GM19438 (cell line): ENCODE data around the gene UBXN6.

Experiments used
- ATAC-seq: cut with Tn5 transposase; IDR thresholded peaks from one replicate; pipeline ENCODE4 v1.9.1; 2021; ENCODE audit warnings: low read depth; ENCODE audit not compliant: unreplicated experiment

The UBXN6 gene

GRCh38 chr19:4493929-4494690 lies 36.5 kb upstream of the UBXN6 start:
- no peak for ATAC-seq

GRCh38 chr19:4493104-4493928 lies 35.7 kb upstream of the UBXN6 start:
- no peak for ATAC-seq

GRCh38 chr19:4492337-4493103 lies 34.9 kb upstream of the UBXN6 start:
- no peak for ATAC-seq

GRCh38 chr19:4491446-4491845 lies 33.9 kb upstream of the UBXN6 start:
- no peak for ATAC-seq

GRCh38 chr19:4488496-4488895 lies 30.9 kb upstream of the UBXN6 start:
- no peak for ATAC-seq

GRCh38 chr19:4487572-4487971 lies 30.0 kb upstream of the UBXN6 start:
- ATAC-seq, result no peak

- ATAC-seq, result no peak
Observed at GRCh38 chr19:4483385-4483784, 25.8 kb upstream of the UBXN6 start.

- no peak for ATAC-seq
Observed at GRCh38 chr19:4482721-4483364, 25.2 kb upstream of the UBXN6 start.

- no peak for ATAC-seq
Observed at GRCh38 chr19:4477034-4477801, 19.6 kb upstream of the UBXN6 start.

GRCh38 chr19:4474514-4475022 lies 17.0 kb upstream of the UBXN6 start:
- ATAC-seq, result no peak

GRCh38 chr19:4473763-4474513 lies 16.3 kb upstream of the UBXN6 start:
- no peak for ATAC-seq

GRCh38 chr19:4473011-4473762 lies 15.6 kb upstream of the UBXN6 start:
- ATAC-seq, result no peak

- no peak for ATAC-seq
Observed at GRCh38 chr19:4472174-4472974, 14.8 kb upstream of the UBXN6 start, which contains the start of gene HDGFL2. HDGFL2 (plus strand) TSS chr19:4472297; CDS start chr19:4472351, 54 bp downstream.

- ATAC-seq, result peak; percentile 78
Observed at GRCh38 chr19:4471403-4472173, 14.0 kb upstream of the UBXN6 start.

GRCh38 chr19:4467835-4468234 lies 10.2 kb upstream of the UBXN6 start:
- ATAC-seq, result no peak

- no peak for ATAC-seq
Observed at GRCh38 chr19:4464815-4465581, 7.4 kb upstream of the UBXN6 start.
